Uterus (tissue), 4 donors: Measurements from ENCODE around the gene PAPOLB. TPM values are rescaled to one million over a fixed set of nuclear protein-coding genes. Genes with fewer than 3 reads are reported as not detected.

Experiments
- DNase-seq, 2 donors: peaks; one replicate each; pipeline ENCODE4 v3.0.0-alpha.2; 2019 to 2020
- H3K27ac ChIP-seq, 2 donors: fragments of 200-600 bp; sonication (generic); 1 replicate in 1 of 2; 2 replicates in 1 of 2; pipeline ENCODE4 v1.5.1; 2016 to 2018
- H3K27me3 ChIP-seq, 2 donors: fragments of 200-600 bp; sonication (generic); one replicate each; pipeline ENCODE4 v1.5.1; 2018 to 2019; ENCODE audit warnings: control low read depth in 1 of 2
- H3K36me3 ChIP-seq, 2 donors: fragments of 200-600 bp; sonication (generic); one replicate each; pipeline ENCODE4 v1.5.1; 2019; ENCODE audit warnings: control low read depth in 1 of 2
- H3K4me1 ChIP-seq, 2 donors: fragments of 200-600 bp; sonication (generic); one replicate each; pipeline ENCODE4 v1.5.1; 2018 to 2019; ENCODE audit warnings: control low read depth in 1 of 2
- H3K4me3 ChIP-seq, 2 donors: fragments of 200-600 bp; sonication (generic); 1 replicate in 1 of 2; 2 replicates in 1 of 2; pipeline ENCODE4 v1.5.1; 2018 to 2019; ENCODE audit warnings: mild to moderate bottlenecking in 1 of 2
- H3K9me3 ChIP-seq, 2 donors: fragments of 200-600 bp; sonication (generic); one replicate each; pipeline ENCODE4 v1.5.1; 2019; ENCODE audit warnings: control low read depth in 1 of 2
- CTCF ChIP-seq, 4 experiments: fragments of 200-600 bp in 2 of 4; fragments of 450-650 bp in 2 of 4; sonication (generic) in 2 of 4; IDR thresholded peaks; one replicate each; pipeline ENCODE4 v1.5.1; 2016 to 2019; ENCODE audit warnings: antibody characterized with exemption in 4 of 4, mild to moderate bottlenecking in 2 of 4, moderate library complexity in 1 of 4
- POLR2A ChIP-seq, 2 donors: fragments of 450-650 bp; IDR thresholded peaks; one replicate each; pipeline ENCODE4 v1.6.1; 2016; ENCODE audit warnings: antibody characterized with exemption in 2 of 2, mild to moderate bottlenecking in 1 of 2, moderate library complexity in 1 of 2
- intact Hi-C: fragments of 100-400 bp; cut with DNase I; formaldehyde crosslinking; loops from one replicate; pipeline ENCODE4 v1.15.1; 2023; ENCODE audit warnings: low total_unique reads
- total RNA-seq, 4 donors: library from RNA; depleted of rRNA in 3 of 4; stranded (reverse); fragments of >200 nt in 3 of 4; gene quantifications; one replicate each; pipeline versions ENCODE4 v1.1.0 to v1.2.4, GENCODE V29; 2014 to 2023
- donor health status: DM: yes; HTN: yes; CAD: no.

Gene PAPOLB
- total RNA-seq, 4 donors from 2014 or later: 0.24 to 1.6 (median 0.29) TPM; not detected in 1

- Histone ChIP-seq H3K27me3 (no peaks in the 10 kb centered on the region), H3K4me1 (no peaks in the 10 kb centered on the region), H3K27ac (no peak overlapping the region), H3K4me3 (no peak overlapping the region), H3K9me3 (no peaks in the 10 kb centered on the region), H3K36me3 (no peaks in the 10 kb centered on the region)
- no peak for DNase-seq
- no peak for TF ChIP-seq CTCF (IDR thresholded peaks at IDR 0.05)
- no peak for TF ChIP-seq POLR2A (IDR thresholded peaks at IDR 0.05)
- intact Hi-C loops: no loop called here
These were observed 23.1 kb downstream of the PAPOLB start for GRCh38 chr7:4838626-4839334.

GRCh38 chr7:4837803-4838625 is 23.8 kb downstream of the PAPOLB start:
- no peak for DNase-seq
- no peak overlapping the region for H3K4me3 ChIP-seq
- H3K36me3 ChIP-seq: no peaks in the 10 kb centered on the region
- TF ChIP-seq CTCF (IDR thresholded peaks at IDR 0.05) (no peak), POLR2A (IDR thresholded peaks at IDR 0.05) (no peak)
- no peaks in the 10 kb centered on the region for H3K9me3 ChIP-seq
- no peak overlapping the region for H3K27ac ChIP-seq
- intact Hi-C loops: no loop called here
- no peaks in the 10 kb centered on the region for H3K27me3 ChIP-seq
- H3K4me1 ChIP-seq: no peaks in the 10 kb centered on the region

GRCh38 chr7:4837041-4837802 is 24.6 kb downstream of the PAPOLB start:
- H3K9me3 ChIP-seq: no peaks in the 10 kb centered on the region
- intact Hi-C loops: no loop called here
- H3K4me3 ChIP-seq: no peak overlapping the region

GRCh38 chr7:4836206-4836661 is 25.6 kb downstream of the PAPOLB start:
- no peak for DNase-seq
- TF ChIP-seq CTCF (IDR thresholded peaks at IDR 0.05) (no peak), POLR2A (IDR thresholded peaks at IDR 0.05) (no peak)
- Histone ChIP-seq H3K9me3 (no peaks in the 10 kb centered on the region), H3K4me1 (no peaks in the 10 kb centered on the region), H3K27ac (no peak overlapping the region), H3K27me3 (no peaks in the 10 kb centered on the region), H3K4me3 (no peak overlapping the region), H3K36me3 (no peaks in the 10 kb centered on the region)
- intact Hi-C loops: no loop called here

More at GRCh38 chr7:4837041-4837802, 24.6 kb downstream of the PAPOLB start:
- Histone ChIP-seq H3K4me1 (no peaks in the 10 kb centered on the region), H3K27me3 (no peaks in the 10 kb centered on the region), H3K27ac (no peak overlapping the region), H3K36me3 (no peaks in the 10 kb centered on the region)
- TF ChIP-seq CTCF (IDR thresholded peaks at IDR 0.05) (no peak), POLR2A (IDR thresholded peaks at IDR 0.05) (no peak)
- DNase-seq: no peak
